GM18499 (cell line): ENCODE measurements around the gene PTPN13.

Experiments
- ATAC-seq: cut with Tn5 transposase; IDR thresholded peaks from one replicate; pipeline ENCODE4 v1.9.1; 2021; ENCODE audit warnings: moderate number of reproducible peaks; ENCODE audit not compliant: insufficient read depth, unreplicated experiment

Gene PTPN13, protein sequence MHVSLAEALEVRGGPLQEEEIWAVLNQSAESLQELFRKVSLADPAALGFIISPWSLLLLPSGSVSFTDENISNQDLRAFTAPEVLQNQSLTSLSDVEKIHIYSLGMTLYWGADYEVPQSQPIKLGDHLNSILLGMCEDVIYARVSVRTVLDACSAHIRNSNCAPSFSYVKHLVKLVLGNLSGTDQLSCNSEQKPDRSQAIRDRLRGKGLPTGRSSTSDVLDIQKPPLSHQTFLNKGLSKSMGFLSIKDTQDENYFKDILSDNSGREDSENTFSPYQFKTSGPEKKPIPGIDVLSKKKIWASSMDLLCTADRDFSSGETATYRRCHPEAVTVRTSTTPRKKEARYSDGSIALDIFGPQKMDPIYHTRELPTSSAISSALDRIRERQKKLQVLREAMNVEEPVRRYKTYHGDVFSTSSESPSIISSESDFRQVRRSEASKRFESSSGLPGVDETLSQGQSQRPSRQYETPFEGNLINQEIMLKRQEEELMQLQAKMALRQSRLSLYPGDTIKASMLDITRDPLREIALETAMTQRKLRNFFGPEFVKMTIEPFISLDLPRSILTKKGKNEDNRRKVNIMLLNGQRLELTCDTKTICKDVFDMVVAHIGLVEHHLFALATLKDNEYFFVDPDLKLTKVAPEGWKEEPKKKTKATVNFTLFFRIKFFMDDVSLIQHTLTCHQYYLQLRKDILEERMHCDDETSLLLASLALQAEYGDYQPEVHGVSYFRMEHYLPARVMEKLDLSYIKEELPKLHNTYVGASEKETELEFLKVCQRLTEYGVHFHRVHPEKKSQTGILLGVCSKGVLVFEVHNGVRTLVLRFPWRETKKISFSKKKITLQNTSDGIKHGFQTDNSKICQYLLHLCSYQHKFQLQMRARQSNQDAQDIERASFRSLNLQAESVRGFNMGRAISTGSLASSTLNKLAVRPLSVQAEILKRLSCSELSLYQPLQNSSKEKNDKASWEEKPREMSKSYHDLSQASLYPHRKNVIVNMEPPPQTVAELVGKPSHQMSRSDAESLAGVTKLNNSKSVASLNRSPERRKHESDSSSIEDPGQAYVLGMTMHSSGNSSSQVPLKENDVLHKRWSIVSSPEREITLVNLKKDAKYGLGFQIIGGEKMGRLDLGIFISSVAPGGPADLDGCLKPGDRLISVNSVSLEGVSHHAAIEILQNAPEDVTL (N-terminal part only)

DNA sequence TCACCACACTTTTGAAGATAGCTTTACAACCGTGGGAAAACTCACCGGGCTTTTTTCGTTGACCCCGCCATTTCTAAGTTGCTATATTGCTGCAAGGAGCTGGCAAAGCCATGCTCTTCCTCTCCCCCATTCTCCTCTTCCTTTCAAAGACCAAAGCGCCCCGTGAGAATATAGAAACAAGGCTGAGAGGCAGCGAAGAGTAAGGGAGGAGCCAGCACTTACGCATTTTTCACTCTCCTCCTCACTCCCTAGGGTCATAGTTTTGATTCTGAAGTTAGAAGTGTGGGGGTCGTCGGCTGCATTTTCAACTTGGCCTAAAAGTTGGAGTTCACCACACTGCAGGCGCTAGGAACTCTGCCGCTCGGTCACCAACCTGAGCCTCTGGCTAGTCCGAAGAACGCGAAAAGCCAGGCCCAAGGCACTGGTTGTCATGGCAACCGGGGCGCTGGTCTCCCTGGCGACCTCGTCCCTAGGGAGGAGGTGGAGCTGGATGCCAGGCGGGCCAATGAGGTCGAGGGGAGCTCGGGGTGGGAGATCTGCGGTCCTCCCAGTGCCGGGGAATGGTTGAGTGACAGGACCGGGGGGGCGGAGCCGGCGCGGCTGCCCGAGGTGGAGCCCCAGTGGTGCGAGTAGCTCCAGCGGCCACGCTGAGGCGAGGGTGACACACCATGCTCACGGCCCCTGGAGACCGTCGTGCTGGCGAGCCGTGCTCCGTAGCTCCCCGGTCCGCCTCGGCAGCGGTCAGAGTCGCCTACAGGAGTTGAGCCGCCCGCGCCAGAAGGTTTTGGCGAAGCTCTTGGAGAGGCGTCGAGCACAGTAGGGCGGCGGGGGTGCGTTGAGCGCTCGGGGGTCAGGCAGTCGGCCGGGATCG is at the start of gene PTPN13:
Gene PTPN13 (plus strand): TSS at position 628 of the 871 bp plus-strand sequence. CDS start 40,942 bp downstream, outside the sequence.
- ATAC-seq: peak; percentile 76

DNA sequence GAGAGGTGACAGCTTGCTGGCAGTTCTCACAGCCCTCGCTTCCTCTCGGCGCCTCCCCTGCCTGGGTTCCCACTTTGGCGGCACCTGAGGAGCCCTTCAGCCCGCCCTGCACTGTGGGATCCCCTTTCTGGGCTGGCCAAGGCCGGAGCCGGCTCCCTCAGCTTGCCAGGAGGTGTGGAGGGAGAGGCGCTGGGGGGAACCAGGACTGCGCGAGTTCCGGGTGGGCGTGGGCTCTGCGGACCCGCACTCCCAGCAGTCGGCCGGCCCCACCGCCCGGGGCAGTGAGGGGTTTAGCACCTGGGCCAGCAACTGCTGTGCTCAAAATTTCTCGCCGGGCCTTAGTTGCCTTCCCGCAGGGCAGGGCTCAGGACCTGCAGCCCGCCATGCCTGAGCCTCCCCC is 47.0 kb upstream of the PTPN13 start:
- ATAC-seq: no peak

- no peak for ATAC-seq
Measured at GRCh38 chr4:86549163-86549788, 44.8 kb upstream of the PTPN13 start.

GRCh38 chr4:86551387-86551786 is 42.7 kb upstream of the PTPN13 start:
- ATAC-seq: no peak

DNA sequence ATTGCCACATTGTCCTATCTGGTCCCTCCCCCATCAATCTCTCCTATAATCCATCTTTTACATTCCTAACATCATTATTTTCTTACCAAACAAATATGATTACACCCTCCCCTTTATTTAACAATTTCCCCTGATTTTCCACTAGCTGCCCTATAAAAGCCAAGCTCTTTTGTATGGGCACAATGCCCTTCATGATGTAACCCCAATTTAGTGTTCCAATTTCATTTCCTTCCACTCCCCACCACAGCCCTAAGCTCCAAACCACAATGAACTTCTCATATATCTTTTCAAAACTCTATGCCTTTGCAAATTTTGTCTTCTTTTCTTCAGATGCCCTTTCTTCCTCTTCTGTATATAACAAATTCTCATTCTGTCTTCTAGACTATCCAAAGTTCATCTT is 39.5 kb upstream of the PTPN13 start:
- ATAC-seq: no peak

DNA sequence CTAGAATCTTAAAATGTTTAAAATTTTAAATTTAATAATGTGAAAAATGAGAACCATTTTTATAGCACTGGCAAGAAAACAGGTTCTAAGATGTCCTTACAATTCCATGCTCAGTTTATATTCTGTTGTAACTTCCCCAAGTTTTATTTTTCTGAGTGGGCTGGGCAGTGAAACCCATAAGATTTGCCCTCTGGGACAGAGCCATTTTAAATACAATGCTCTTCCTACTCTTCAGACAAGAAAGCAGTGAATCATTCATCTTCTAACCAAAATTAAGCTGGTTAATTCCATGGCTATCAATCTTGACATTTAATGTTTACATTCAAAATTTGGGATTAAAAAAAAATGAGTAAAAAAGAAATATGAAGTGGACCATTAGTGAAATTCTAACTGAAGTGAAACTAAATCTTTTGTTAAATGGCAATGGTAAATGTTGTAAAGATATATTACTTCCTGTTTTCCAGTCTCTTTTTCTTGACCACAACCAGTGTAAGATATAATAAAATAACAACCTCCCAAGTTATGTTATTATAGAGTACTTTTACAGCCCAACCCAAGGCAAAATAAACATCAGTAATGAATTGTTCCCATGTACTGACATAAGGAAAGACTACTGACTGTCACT is 37.2 kb upstream of the PTPN13 start:
- no peak for ATAC-seq

DNA sequence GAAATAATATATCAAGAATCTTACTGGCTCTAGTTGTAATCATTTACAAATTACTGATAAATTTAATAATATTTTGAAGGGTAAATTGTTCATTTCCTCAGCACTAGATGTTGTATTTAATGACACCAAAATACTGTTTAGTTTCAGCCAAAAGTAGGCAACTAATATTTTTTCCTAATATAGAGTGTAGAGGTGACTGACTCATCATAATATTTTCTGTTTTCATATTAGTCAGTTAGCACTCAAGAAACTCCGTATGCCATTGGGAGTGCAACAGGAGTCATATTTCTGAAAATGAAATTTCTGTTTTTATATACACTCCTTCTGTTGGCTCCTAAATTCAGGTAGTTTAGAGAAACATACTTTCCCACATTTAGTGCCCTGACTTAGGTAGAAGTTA is 36.6 kb upstream of the PTPN13 start:
- peak; percentile 94 for ATAC-seq

DNA sequence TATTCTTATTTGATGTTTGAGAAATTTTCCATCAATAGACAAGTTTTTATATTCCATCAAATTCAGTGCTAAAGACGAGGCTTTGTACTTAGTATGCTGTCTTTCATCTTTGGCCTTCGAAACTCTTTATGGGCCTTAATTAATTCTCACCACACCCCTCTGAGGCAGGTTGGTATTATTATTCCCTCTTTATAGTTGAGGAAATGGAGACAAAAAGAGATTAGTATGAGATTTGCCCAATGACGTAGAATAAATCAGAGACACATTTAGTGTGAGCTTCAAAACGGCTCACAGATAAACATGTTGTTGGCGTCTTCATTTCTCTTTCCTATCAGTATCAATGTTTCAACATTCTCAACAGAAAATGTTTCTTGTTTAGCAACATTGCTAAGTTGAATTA is 35.9 kb upstream of the PTPN13 start:
- no peak for ATAC-seq

GRCh38 chr4:86558797-86559196 is 35.3 kb upstream of the PTPN13 start:
- no peak for ATAC-seq

GRCh38 chr4:86560447-86560846 is 33.7 kb upstream of the PTPN13 start:
- ATAC-seq: no peak

DNA sequence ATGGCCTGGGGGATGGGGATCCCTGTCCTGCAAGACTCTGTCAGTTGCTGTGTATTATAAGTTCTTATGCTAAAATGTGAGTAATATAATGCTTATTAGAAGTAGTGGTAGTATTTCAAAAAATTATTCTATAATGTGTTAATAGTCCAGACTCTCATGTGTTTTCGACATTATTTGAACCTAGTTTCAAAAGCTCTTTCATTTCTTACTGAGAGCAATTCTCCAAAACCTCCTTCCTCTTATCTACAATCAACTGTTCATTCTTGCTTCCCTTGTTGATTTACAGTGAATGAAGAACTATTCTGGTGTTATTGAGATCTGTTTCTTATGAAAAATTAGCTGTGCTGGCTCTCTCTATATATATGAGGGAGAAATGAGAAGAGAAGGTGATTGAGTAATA is 32.9 kb upstream of the PTPN13 start:
- ATAC-seq: no peak

- ATAC-seq: no peak
Measured at GRCh38 chr4:86563416-86563815, 30.7 kb upstream of the PTPN13 start.

- ATAC-seq: no peak
Measured at GRCh38 chr4:86564795-86565194, 29.3 kb upstream of the PTPN13 start.

GRCh38 chr4:86565651-86566050 is 28.5 kb upstream of the PTPN13 start:
- ATAC-seq: no peak

DNA sequence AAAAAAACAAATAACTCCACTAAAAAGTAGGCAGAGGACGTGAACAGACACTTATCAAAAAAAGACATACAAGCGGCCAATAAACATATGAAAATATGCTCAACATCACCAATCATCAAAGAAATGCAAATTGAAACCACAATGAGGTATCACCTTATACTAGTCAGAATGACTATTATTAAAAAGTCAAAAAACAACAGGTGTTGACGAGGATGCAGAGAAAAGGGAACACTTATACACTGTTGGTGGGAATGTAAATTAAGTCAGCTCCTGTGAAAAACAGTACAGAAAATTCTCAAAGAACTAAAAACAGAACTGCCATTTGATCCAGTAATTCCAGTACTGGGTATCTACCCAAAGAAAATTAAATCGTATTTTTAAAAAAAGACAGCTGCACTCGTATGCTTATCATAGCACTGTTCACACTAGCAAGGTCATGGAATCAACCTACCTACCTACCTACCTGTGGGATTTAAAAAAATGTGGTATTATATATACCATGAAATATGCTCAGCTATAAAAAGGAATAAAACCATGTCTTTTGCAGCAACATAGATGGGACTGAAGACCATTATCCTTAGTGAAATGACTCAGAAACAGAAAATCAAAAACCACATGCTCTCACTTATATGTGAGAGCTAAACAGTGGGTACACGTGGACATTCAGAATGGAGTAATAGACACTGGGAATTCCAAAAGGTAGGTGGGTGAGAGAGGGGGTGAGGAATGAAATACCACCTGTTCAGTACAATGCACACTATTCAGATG is 24.8 kb upstream of the PTPN13 start:
- peak; percentile 68 for ATAC-seq

DNA sequence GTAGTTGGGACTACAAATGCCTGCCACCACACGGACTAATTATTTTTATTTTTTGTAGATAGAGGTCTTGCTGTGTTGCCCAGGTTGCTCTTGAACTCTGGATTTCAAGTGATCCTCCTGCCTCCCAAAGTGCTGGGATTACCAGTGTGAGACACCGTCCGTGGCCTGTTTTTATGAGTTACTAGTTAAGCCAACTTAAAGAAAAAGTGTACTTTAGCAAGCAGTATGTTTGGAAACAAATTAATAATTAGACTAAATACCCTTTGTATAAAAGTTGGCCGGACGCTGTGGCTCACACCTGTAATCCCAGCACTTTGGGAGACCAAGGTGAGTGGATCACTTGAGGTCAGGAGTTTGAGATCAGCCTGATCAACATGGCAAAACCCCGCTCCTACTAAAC is 14.2 kb upstream of the PTPN13 start:
- ATAC-seq: no peak

GRCh38 chr4:86582410-86582809 is 11.7 kb upstream of the PTPN13 start:
- no peak for ATAC-seq

DNA sequence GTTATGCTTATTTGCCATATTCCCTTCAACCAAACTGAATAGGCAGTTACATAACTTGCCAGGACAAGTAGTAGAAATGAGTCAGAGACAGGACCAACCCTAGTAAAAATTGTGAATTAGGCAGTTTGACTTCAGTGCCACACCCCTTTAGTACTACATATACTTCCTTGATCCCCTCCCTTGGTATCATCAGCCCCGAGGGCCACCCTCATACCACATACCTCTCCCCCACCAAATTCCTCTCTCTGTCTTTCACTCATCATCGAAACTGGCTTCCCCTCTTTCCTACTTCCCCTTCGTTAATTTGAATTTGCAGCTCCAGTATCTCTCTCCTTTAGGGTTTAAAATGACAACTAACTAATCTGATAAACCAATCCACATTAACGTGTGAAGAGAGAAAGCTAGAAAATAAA is 7.9 kb upstream of the PTPN13 start:
- no peak for ATAC-seq
